Ishikawa (cell line): ENCODE results near the gene LRRC72.

Source experiments
- CEBPB ChIP-seq: IDR thresholded peaks from 2 replicates; pipeline ENCODE4 v1.6.1; 2012
- CREB1 ChIP-seq: IDR thresholded peaks from 2 replicates; pipeline ENCODE4 v1.6.1; 2012; ENCODE audit warnings: low read depth
- EGR1 ChIP-seq: IDR thresholded peaks from 2 replicates; pipeline ENCODE4 v1.6.1; 2012
- EP300 ChIP-seq: IDR thresholded peaks from 2 replicates; pipeline ENCODE4 v1.6.1; 2012; ENCODE audit warnings: borderline replicate concordance
- FOXM1 ChIP-seq: IDR thresholded peaks from 2 replicates; pipeline ENCODE4 v1.6.1; 2012; ENCODE audit warnings: low read depth, borderline replicate concordance
- MAX ChIP-seq: IDR thresholded peaks from 2 replicates; pipeline ENCODE4 v1.6.1; 2012
- NFIC ChIP-seq: IDR thresholded peaks from 2 replicates; pipeline ENCODE4 v1.6.1; 2012
- RAD21 ChIP-seq: IDR thresholded peaks from 2 replicates; pipeline ENCODE4 v1.6.1; 2012; ENCODE audit warnings: low read depth
- REST ChIP-seq: IDR thresholded peaks from 2 replicates; pipeline ENCODE4 v1.6.1; 2012; ENCODE audit warnings: low read depth, mild to moderate bottlenecking
- TAF1 ChIP-seq: IDR thresholded peaks from 2 replicates; pipeline ENCODE4 v1.6.1; 2012; ENCODE audit warnings: low read depth, mild to moderate bottlenecking
- TCF12 ChIP-seq: IDR thresholded peaks from 2 replicates; pipeline ENCODE4 v1.6.1; 2012; ENCODE audit warnings: low read depth
- TEAD4 ChIP-seq: IDR thresholded peaks from 2 replicates; pipeline ENCODE4 v1.6.1; 2012
- USF1 ChIP-seq: IDR thresholded peaks from 2 replicates; pipeline ENCODE4 v1.6.1; 2012
- YY1 ChIP-seq: IDR thresholded peaks from 2 replicates; pipeline ENCODE4 v1.6.1; 2012; ENCODE audit warnings: low read depth
- ZBTB7A ChIP-seq: IDR thresholded peaks from 2 replicates; pipeline ENCODE4 v1.6.1; 2012; ENCODE audit warnings: low read depth

LRRC72 gene

GRCh38 chr7:16515785-16516685 is 10.6 kb upstream of the LRRC72 start:
- TF ChIP-seq NFIC (no peak), CREB1 (no peak), RAD21 (no peak), CEBPB (no peak), ZBTB7A (no peak), MAX (no peak), REST (no peak), YY1 (no peak), TAF1 (no peak), USF1 (no peak), EGR1 (no peak), TCF12 (no peak), TEAD4 (no peak), FOXM1 (no peak), EP300 (no peak)

- no peak for TF ChIP-seq TCF12
- no peak for TF ChIP-seq CEBPB
- TF ChIP-seq RAD21, result no peak
- TF ChIP-seq EP300, result no peak
- no peak for TF ChIP-seq FOXM1
- TF ChIP-seq USF1, result no peak
- no peak for TF ChIP-seq YY1
- TF ChIP-seq REST, result no peak
- TF ChIP-seq TEAD4, result no peak
- TF ChIP-seq TAF1, result no peak
- no peak for TF ChIP-seq EGR1
- no peak for TF ChIP-seq ZBTB7A
- no peak for TF ChIP-seq CREB1
- no peak for TF ChIP-seq NFIC
Measured at GRCh38 chr7:16524332-16524731, 2.3 kb upstream of the LRRC72 start.

- TF ChIP-seq EP300 (no peak), TEAD4 (no peak), YY1 (no peak), CEBPB (no peak), EGR1 (no peak), ZBTB7A (no peak), TAF1 (no peak), NFIC (no peak)
Measured at GRCh38 chr7:16528520-16528919, 1.9 kb downstream of the LRRC72 start.

- TF ChIP-seq TCF12, result no peak
- no peak for TF ChIP-seq MAX
- TF ChIP-seq FOXM1, result no peak
- TF ChIP-seq ZBTB7A, result no peak
- TF ChIP-seq CREB1, result no peak
- TF ChIP-seq EGR1, result no peak
- no peak for TF ChIP-seq CEBPB
- no peak for TF ChIP-seq RAD21
- no peak for TF ChIP-seq YY1
- TF ChIP-seq REST, result no peak
- no peak for TF ChIP-seq TAF1
- TF ChIP-seq EP300, result no peak
- TF ChIP-seq NFIC, result no peak
Measured at GRCh38 chr7:16529697-16530096, 3.1 kb downstream of the LRRC72 start.
